ENCODE results near the gene TERB1.

Gene TERB1

DNA sequence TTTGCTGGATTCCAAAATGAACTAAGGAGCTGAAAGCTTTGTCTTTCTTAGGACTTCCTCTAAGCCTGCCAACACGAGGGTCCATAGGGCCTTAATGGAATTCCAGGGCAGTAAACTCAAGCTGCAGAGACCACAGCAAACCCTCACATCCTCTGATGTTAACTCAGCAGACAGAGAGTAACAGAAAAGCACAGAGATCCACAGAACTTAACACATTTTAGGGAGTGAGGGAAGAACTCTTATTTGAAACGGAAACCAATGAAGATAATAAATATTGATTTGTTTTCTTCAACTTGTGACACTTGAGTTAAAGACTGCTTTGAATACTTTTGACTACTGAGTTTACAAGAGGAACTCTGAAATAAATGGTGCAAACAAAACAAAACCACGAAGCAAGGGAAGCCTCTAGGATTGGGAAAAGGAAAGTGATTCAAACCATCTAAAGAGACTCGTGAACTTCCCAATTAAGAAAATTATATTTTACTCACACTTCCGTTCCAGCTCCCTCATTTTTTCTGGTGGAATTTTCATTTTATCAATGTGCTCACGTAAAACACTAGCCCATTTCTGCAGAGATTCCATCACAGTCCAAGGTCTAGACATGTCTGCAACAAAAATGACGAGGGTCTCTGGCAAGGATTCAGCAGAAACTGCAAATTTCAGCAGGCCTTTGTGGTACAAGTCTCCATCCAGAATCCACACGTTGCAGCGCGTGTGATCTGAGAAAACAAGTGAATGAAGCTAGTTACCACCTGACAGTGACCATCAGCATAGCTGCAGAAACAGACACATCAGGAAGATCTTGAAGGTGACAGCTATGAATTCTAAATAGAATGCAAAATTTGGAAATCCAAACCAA lies 59.2 kb downstream of the TERB1 start:
- TF ChIP-seq, protein P1, sequence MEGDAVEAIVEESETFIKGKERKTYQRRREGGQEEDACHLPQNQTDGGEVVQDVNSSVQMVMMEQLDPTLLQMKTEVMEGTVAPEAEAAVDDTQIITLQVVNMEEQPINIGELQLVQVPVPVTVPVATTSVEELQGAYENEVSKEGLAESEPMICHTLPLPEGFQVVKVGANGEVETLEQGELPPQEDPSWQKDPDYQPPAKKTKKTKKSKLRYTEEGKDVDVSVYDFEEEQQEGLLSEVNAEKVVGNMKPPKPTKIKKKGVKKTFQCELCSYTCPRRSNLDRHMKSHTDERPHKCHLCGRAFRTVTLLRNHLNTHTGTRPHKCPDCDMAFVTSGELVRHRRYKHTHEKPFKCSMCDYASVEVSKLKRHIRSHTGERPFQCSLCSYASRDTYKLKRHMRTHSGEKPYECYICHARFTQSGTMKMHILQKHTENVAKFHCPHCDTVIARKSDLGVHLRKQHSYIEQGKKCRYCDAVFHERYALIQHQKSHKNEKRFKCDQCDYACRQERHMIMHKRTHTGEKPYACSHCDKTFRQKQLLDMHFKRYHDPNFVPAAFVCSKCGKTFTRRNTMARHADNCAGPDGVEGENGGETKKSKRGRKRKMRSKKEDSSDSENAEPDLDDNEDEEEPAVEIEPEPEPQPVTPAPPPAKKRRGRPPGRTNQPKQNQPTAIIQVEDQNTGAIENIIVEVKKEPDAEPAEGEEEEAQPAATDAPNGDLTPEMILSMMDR (IDR thresholded peaks at IDR 0.05; ENCODE audit: control insufficient read depth, extremely low read depth, insufficient read depth): no peak
- no peak for DNase-seq (ENCODE audit: low read depth)
- no peak overlapping the region for H3K4me3 ChIP-seq (ENCODE audit: low read depth, low read length)

DNA sequence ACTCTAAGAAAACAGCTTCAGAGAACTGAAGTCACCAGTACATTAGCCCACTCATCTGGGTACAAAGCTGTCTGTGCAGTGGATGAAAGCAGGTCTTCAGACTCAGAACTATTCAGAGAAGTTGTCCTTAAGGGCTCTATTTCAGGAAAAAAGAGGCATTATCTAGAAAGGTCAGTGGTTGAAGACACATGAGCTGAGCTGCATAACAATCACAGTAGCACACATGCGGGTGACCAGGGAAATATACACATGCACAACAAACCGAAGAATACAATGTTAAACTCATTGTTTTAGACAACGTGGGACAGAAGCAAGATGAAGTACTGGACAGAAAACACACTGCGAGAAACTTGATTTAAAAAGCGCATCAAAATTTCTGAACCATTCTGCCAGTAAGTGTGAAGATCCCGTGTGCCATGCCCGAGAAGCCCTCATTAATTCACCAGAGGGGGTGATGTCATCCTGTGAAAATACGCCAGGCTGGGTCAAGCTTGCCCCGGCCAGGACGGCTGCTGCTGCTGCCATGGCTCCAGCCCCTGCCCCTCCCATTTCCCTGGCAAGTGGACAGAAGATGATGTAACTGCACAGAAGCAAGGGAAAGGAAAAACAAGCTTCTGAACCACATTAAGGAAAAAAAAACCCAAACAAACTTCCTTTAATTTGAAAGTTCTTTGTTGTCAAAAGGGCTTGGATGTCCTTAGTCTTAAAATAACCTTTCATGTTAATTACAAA lies 60.0 kb downstream of the TERB1 start:
- TF ChIP-seq, protein P1 (IDR thresholded peaks at IDR 0.05; ENCODE audit: control insufficient read depth, extremely low read depth, insufficient read depth): no peak
- DNase-seq (ENCODE audit: low read depth): peak; percentile 85
- H3K4me3 ChIP-seq (ENCODE audit: low read depth, low read length): no peak overlapping the region

DNA sequence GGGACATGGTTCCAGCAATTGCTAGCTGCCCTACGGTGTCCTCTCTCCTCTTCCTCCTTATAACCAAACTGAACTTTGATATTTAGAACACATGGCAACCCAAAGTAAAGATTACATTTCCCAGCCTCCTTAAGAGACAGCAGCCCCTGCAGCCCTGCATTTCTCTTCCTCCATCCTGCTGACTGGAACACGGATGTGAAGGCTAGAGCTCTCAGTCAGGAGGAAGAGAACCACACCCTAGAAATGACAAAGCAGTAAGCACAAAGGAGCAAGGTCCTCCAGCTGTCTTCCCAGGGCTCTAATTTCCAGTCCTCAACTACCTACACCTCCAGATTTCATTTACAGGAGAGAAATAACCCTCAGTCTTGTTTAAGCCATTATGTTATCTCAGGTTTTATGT lies 60.9 kb downstream of the TERB1 start:
- TF ChIP-seq, protein P1 (IDR thresholded peaks at IDR 0.05; ENCODE audit: control insufficient read depth, extremely low read depth, insufficient read depth): no peak
- H3K4me3 ChIP-seq (ENCODE audit: low read depth, low read length): no peak overlapping the region
- DNase-seq (ENCODE audit: low read depth): no peak

DNA sequence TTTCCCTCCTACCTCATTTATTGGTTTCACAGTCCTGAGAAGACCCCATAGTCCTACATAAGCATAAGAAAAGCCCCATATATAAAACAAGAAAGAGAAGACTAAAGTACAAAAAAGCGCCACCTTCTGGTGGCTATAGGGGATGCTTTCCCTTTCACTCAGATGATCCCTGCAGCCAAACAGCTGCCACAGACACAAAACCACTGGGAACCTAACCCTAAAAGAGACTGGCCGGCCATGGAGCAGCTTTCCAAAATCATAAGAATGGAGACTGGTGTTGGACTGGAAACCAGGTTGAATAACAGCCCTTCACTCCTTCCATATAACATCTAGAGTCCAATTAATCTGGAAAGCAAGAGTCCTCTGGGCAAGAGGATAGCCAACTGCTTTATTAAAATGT lies 61.4 kb downstream of the TERB1 start:
- DNase-seq (ENCODE audit: low read depth): no peak
- TF ChIP-seq, protein P1 (IDR thresholded peaks at IDR 0.05; ENCODE audit: control insufficient read depth, extremely low read depth, insufficient read depth): no peak

DNA sequence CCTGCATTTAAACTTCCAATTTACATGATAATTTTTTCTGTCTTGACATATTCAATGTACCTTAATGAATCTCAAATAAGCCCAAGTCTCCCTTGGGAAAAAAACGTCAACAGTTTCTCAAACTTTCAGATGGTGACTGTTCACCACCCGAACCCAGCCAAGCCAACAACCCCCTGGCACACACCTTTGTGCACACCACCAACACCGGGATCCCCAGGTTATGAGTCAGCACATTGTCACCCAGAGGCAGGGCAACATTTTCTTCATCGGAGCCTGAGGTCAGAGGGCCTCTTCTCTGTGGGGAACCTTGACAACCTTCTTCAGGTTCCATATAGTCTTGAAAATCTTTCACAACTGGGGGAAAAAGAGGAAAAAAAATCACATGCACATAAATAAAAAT lies 65.5 kb downstream of the TERB1 start:
- no peak for DNase-seq (ENCODE audit: low read depth)
- no peak overlapping the region for H3K4me3 ChIP-seq (ENCODE audit: low read depth, low read length)
- TF ChIP-seq, protein P1 (IDR thresholded peaks at IDR 0.05; ENCODE audit: control insufficient read depth, extremely low read depth, insufficient read depth): no peak

More for the DNA sequence above, 61.4 kb downstream of the TERB1 start:
- H3K4me3 ChIP-seq (ENCODE audit: low read depth, low read length): no peak overlapping the region

DNA sequence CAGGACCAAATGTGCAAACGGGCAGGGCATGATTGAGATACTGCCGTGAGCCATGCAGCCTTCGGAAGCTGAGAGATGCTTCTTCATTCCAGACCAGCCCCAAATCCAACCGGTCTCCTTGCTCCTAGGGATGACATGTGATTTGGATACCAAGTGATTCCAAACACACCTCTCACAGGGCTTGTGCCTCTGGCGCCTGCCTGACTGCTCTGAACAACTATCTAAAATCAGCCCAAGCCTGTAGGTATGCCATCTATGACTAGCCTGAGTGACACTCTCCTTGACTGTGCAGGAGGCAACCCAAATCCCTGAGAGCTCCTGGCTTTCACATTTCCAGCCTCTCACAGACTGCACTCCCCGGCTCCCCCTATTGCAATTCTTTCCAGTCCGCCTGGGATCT lies 70.3 kb downstream of the TERB1 start:
- TF ChIP-seq, protein P1 (IDR thresholded peaks at IDR 0.05; ENCODE audit: control insufficient read depth, extremely low read depth, insufficient read depth): no peak
- no peak for DNase-seq (ENCODE audit: low read depth)
- no peak overlapping the region for H3K4me3 ChIP-seq (ENCODE audit: low read depth, low read length)

Measured in LNCaP clone FGC (cell line).